ENCODE data around the gene HCFC1.
A peak's percentile ranks its signal among the peaks of the same experiment; 100 is the strongest.

HCFC1 gene

DNA sequence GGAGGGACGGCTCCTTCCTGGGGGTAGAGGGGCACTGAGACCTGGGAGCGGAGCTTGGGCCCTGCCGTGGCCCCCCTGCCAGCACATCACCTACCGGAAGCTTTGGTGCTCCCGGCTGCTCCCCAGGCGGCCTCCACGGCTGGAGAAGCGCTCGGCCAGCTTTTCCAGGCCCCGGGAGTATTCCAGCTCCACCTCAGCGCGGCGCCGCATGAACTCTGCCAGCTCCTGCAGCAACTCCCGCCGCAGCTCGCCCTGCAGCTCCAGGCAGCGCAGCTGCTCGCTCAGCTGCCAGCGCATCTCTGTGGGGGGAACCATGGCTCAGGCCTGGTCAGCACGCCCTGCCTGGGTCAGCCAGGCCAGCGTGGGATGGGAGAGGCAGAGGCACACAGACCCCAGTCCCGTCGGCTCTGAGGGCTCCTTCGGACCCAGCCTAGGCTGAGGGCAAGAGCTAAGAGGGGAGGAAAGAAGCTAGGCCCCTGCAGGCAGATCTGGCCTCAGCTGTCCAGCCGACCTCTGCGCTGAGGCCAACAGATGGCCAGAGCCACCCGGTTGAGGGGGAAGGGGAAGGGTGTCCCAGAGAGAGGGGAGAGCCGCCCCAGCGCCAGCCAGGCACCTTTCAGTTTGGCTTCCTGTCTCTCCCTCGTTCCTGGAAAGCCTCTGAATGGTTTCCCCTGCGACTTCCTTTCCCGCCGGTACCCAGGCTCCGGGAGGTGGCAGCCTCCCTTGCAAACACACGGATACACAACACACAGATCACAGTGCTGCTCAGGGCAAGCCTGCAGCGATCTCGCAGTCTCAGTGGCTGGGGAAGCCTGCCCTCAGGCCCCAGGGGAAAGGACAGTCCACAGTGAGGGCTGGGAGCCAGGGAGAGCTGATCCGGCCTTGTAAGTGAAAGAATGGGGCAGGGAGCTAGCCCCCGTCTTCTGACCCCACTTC, 49.8 kb downstream of the HCFC1 start:
- DNase-seq: no peak

DNA sequence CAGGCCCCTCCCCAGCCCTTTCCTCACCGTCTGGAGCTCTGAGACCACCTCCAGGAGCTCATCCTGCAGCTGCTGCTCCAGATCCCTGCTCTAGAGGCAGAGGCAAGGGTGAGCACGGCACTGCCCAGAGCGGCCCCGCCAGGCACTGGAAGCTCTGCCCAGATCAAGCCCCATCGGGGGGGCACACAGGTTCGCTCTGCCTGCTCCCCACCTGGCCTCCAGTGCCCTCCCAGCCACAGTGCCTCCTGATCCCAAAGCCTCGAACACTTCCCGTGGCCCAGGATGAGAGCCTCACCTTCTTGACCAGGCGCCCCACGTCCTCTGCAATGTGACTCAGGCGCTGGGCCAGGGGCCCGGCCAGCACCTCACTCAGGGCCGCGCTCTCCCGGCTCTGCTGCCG, 50.5 kb downstream of the HCFC1 start:
- no peak for DNase-seq

DNA sequence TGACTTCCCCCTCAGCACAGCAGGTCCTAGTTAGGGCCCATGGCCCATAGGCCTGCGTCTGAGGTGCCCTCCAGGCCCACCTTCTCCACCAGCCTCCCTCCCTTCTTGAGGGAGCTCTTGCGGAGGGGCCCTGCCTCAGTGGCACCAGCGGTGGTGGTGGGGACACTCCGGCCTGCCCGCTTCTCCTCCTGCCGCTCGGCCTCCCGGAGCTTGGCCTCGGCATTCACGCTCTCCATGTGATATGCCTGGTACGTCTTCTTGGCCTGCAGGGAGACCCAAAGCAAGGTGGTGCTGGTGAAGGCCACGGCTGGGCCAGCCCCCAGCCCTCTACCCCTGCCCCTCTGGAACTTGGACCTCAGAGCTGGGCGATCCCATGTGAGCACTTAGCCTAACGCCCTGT, 51.1 kb downstream of the HCFC1 start:
- DNase-seq: no peak

DNA sequence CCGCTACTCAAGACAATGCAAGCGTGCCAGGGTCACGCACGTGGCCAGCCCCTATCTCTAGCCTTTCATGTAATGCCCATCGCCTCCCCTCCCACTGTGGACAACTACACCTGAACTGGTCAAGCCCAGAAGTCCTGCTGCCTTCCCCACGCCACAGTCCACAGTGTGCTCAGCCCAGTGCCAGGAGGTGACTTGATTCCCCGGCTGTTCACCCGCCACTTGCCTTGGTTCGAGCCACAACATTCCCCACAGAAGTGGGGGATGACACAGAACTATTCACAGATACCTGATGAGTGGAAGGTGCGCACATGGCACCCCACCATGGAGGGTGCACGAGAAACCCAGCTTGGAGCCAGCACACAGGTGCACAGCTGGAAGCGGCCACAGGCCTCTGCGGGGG, 52.3 kb downstream of the HCFC1 start:
- no peak for DNase-seq

DNA sequence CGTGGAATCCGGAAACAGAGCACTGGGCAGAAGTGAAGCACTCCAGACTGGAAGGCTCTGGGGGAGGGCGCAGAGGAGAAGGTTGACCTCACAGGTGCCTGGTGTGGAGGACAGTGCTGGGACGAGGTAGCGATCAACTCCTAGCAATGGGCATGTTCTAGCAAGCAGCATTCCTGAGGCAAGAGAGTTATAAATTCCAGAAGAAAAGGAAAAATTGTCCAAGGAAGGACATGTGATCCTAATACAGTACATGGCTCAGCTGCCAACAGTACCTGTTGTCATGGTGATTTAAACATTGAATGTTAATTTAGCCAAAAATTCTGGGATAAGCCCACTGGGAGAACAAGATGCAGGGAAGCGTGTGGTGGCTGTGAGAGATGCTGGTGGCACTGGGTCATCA, 53.7 kb downstream of the HCFC1 start:
- DNase-seq: no peak

DNA sequence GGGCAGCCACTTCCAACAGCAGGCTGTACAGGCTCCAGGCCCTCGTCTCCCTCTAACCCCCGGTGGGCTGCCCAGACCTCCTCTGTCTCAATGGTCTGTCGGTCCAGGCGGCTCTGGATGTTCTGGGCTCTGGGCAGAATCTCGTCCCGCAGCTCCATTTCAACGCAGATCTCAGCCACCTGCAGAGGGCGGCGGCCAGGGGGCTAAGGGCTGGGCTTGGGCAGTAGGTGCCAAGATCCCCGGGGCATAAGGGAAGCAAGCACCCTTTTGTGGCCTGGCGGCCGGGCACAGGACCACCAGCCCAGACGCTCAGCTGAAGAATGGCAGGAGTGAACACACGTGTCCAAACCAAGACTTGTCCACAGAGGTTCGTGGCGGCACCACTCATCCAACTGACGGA, 57.9 kb downstream of the HCFC1 start:
- DNase-seq: no peak

DNA sequence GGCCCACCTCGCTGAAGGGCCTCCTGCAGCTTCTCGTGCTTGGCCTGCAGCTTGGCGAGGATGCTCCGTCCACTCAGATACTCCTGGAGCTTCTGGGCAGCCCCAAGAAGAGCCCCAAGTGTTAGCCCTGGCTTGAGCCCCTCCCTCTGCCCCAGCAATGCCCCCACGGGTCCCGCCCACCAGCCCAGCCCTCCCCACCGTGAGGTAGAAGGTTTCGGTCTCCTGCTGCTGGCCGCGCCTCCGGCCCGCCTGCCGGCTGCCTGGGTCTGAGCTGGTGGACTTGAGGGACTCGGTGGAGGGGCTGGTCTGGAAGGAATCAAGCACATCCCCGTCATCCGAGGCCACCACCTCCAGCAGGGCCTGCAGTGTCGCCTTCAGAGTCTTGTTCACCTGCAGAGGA, 58.4 kb downstream of the HCFC1 start:
- DNase-seq: no peak

DNA sequence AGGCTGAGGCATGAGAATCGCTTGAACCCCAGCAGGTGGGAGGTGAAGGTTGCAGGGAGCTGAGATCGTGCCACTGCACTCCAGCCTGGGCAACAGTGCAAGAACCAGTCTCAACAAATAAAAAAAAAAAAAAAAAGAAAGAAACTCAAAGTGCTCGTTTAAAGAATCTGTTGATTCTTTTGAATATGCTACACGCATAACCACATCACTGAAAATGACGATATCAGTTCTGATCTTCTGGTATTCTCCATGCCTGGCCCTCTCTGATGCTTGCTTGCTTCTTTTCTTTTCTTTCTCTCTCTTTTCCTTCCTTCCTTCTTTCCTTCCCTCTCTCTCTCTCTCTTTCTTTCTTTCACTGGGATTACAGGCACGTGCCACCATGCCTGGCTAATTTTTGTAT, 59.8 kb downstream of the HCFC1 start:
- DNase-seq: no peak

DNA sequence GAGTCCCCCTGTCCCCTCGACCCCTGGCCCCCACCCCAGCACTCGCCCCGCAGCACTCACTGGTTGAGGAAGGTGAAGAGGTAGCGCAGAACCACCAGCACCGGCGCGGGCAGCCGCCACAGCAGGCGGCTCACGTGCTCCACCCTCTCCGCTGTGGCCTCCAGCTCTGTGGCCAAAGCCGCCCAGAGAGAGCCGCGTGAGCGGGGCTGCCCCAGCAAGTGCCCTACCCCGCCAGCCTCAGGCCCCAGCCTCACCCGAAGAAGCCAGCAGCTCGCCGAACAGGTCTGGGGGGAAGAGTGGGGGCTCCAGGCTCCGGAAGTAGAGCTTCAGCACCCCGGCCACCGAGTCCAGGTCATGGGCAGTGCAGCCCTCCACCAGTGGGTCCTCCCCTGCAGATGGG, 61.2 kb downstream of the HCFC1 start:
- DNase-seq: no peak

DNA sequence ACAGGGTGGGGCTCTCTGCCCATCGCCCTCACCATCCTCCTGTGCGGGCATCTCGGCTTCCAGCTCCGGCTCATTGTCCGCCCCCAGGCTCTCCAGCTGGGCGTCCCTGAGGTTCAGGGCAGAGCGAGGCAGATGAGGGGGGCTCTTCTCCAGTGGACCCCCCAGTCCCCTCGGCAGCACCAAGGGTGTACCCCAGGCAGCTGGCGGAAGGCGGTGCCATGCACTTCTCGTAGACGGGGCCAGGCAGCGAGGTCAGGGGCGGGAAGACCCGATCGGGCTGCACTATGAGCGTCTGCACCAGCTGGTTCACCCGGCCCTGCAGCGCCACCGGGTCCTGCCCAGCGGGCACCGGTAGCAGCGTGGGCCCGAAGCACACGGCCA, 61.6 kb downstream of the HCFC1 start:
- no peak for DNase-seq

DNA sequence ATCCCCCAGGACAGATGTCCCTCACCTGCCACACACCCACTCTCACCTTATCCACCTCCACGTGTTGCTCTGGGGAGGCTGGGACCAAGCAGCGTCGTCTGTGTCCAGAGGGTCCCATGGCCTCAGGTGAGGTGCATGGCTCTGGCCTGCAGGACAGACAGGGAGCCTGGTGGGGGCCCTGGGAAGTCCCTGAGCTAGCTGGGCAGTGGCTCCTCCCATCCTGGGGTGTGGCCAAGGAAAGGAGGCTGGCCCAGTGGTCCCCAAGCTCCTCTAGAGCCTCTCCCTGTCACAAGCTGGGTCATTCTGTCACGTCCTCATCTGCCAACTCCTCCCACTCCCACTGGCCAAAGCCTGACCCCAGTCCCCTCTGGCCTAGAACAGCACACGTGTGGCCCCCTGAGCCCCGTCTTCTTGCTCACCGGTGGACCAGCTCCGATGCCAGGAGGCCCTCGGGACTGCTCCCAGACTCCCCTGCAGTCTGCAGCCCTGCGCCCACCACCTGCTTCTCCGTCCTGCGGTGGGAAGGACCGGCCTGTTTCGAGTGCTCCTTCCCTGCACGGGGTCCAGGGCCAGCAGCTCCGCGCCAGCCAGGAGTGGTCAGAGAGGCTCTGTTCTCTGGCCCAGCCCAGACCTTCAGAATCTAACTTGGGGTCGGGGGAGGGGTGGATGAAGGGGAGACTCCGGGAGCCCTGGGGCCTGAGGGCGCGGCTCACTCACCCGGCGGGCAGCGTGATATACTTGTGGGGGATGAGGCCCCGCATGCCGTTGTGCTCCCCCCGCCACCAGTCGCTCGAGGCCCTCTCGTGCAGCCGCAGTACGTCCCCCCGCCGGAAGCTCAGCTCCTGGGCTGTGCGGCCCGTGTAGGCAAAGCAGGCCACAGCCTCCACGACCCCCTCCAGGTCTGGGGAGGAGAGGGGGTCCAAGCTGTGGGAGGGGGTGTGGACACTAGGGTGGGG, 62.3 kb downstream of the HCFC1 start:
- DNase-seq: no peak

DNA sequence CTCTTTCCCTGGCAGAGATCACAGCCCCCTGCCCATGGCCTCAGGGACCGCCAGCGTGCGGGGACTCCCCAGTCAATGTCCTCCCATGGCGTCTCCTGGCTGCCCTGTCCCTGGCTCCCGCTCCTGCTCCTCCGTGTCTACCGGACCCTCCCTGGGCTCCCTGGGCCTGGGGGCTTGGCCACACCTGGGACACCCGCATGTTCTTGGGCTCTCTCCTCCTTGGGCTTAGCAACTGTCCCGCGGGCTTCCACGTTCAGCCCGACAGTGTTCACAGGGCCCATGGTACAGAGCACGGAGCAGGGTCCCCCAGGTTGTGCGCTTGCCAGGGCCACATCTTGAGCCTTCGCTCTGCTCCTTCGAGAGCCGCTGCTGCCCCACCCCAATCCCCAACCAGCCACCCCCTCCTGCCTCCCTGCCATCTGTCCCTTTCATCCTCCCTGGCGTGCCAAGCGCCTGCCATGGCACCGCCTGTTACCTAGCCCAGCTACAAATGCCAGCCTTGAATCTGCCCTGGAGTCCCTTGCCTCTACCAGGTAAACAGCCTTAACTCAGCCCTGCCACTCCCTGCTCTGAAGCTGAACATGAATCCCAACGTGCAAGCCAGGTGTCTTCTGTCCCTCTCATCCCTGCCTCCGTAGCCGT, 63.3 kb downstream of the HCFC1 start:
- no peak for DNase-seq

DNA sequence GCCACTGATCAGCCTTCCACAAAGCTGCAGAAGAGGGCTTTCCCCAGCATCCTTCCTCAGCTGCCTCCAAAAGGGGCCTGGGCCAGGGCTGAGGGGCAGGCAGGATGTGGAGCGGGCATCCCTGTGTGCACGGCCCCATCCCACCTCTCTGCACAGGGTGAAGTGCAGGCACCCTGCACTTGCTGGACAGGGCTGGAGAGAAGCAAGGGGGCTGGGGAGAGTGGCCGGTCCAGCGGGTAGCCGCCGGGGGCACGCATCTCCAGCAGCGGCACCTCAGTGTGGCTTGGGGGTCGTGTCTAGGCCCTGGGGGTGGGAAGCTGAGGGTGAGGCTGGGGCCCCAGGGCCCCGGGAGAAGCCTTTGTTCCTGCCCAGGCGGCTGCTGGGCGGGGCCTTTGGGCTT, 64.2 kb downstream of the HCFC1 start:
- DNase-seq: no peak

DNA sequence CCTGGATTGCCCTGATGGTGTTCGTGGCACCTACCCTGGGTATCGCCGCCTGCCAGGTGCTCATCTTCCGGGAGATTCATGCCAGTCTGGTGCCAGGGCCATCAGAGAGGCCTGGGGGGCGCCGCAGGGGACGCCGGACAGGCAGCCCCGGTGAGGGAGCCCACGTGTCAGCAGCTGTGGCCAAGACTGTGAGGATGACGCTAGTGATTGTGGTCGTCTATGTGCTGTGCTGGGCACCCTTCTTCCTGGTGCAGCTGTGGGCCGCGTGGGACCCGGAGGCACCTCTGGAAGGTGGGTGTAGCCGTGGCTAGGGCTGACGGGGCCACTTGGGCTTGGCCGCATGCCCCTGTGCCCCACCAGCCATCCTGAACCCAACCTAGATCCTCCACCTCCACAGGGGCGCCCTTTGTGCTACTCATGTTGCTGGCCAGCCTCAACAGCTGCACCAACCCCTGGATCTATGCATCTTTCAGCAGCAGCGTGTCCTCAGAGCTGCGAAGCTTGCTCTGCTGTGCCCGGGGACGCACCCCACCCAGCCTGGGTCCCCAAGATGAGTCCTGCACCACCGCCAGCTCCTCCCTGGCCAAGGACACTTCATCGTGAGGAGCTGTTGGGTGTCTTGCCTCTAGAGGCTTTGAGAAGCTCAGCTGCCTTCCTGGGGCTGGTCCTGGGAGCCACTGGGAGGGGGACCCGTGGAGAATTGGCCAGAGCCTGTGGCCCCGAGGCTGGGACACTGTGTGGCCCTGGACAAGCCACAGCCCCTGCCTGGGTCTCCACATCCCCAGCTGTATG, 65.3 kb downstream of the HCFC1 start:
- DNase-seq: peak; percentile 26

DNA sequence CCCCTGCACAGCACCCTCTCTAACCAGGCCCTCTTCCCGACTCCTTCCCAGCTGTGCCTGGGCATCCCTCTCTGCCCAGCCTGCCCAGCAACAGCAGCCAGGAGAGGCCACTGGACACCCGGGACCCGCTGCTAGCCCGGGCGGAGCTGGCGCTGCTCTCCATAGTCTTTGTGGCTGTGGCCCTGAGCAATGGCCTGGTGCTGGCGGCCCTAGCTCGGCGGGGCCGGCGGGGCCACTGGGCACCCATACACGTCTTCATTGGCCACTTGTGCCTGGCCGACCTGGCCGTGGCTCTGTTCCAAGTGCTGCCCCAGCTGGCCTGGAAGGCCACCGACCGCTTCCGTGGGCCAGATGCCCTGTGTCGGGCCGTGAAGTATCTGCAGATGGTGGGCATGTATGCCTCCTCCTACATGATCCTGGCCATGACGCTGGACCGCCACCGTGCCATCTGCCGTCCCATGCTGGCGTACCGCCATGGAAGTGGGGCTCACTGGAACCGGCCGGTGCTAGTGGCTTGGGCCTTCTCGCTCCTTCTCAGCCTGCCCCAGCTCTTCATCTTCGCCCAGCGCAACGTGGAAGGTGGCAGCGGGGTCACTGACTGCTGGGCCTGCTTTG, 66.0 kb downstream of the HCFC1 start:
- no peak for DNase-seq

DNA sequence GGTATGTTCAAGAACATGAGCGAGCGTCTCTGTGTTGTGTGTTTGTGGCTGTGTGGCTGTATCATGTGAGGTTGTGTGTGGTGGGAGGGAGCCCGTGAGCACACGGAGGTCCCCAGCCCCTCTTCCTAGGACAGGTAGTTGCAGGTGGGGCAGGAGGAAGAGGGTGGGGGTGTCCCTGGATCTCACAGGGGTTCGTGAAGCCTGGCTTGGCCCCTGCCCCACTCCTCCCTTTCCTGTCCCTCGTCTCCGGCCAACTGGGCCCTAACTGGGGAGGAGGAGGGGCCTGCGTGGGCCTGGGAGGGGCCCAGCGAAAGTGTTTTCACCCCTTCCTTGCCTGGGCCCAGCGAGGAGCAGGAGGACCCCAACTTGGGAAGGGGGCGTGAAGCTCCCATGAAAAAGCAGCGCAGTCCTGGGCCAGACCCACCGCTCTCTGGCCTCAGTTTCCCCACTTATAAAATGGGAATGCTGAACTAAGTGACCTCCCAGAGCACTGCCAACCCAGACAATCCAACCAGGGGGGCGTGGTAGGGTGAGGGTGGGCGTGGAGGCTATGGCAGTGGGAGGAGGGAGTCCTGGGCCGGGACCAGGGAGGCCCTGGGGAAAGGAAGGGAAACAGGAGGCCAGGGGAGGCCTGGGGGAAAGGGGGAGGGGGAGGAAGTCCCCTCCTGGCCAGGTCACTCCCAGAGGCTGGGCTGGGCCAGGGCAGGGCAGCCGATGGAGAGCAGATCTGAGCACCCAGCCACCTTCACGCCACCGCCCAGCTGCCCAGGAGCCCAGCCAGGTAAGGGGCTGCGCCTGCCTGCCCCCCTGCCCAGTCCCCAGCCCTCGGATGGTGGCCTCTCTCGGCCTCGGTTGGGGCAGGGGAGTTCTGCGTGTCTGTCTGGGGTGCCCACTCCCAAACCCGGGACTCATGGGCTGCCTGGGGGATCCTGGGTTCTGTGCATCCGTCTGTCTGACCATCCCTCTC, 67.3 kb downstream of the HCFC1 start, which contains the start of gene AVPR2:
Gene AVPR2, plus strand, starts transcription at position 683 of the 967 bp plus-strand sequence. CDS start 473 bp downstream, outside the sequence.
- peak; percentile 19 for DNase-seq

DNA sequence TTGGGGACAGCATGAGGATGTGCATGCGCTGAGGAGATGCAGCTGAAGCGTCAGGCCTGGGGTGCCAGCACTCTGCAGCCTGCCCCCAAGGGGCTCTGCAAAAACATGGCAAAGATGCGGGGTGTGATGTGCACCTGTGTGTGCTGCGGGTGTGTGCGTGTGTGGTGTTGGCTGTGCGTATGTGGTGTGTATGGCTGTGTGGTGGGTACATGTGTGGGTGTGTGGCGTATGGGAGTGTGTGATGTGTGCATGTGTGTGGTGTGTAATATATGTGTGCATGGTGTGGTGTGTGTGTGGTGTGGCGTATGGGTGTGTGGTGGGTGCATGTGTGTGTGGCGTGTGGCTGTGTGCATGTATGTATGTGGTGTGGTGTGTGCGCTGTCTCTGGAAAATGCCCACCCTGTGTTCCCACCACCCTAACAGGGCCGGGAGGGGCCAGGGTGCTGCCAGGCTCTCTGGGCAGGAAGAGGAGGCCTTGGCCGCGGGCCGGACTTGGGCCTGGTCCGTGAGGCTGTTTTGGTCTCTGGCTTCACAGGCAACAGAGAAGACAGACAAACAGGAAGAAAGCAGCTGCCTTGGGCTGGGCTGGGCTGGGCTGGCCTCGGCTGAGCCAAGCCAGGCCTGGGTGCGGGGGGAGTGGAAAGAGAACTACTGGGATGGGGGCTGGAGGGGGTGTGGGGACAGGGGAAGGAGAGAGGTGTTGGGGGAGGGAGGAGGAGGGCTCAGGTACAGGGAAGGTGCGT, 68.2 kb downstream of the HCFC1 start:
- no peak for DNase-seq

DNA sequence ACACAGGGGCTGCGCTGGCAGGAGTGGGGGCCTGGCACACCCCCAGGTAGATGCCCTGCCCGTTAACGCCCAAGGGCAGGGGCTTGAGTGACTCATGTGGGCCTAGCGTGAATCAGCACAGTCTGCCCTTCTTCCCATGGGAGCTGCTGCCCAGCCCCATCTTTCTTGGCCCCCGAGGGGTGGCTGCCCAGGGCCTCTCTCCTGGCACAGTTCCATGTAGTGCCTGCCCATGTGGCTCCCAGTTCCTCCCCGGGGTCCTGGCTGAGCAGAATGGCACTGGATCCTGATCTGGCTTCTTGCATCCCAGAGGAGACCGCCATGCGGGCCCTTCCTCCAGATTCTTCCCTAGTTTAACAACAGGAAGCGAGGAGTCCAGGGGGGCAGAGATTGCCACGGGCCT, 69.2 kb downstream of the HCFC1 start:
- DNase-seq: no peak

DNA sequence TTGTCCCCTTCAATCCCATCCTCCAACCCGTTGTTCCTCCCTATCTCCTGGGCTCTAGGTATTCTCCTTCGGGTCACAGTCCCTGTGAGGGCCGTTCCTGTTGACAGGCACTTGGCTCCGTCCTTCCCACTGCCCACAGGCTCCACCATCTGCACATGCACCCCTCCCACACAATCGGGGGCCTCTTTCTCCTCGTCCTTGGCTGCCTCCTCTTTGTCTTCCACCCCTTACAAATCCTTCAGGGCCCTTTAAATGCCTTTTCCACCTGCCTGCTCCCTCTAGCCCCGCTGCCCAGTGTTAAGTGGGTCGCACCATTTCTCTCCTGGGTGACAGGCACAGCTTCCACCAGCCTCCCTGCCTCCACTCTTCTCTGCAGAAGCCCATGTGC, 69.9 kb downstream of the HCFC1 start:
- DNase-seq: no peak

All from activated T-cell treated with anti-CD3 and anti-CD28 coated beads, Interleukin-2, amount 50 U/mL, for 1 hour (primary cell).